HepG2 (cell line): ENCODE data around the gene POFUT1. TPM values are rescaled to one million over a fixed set of nuclear protein-coding genes. Genes with fewer than 3 reads are reported as not detected.

Experiments
- ATF7-NPFF ChIP-seq: sonication (generic); formaldehyde crosslinking; IDR thresholded peaks from 2 replicates; pipeline ENCODE4 v1.8.1; 2023; ENCODE audit warnings: mild to moderate bottlenecking, low read depth, missing genetic modification reagents, moderate library complexity
- CAMTA2 ChIP-seq: sonication (generic); formaldehyde crosslinking; IDR thresholded peaks from 2 replicates; pipeline ENCODE4 v1.4.0; 2020; ENCODE audit warnings: mild to moderate bottlenecking, missing genetic modification reagents, borderline replicate concordance
- CBX1 ChIP-seq: IDR thresholded peaks from one replicate; pipeline ENCODE4 v1.6.1; 2016; ENCODE audit warnings: antibody characterized with exemption, low read depth
- CC2D1A ChIP-seq: sonication (generic); formaldehyde crosslinking; IDR thresholded peaks from 2 replicates; pipeline ENCODE4 v1.8.1; 2023; ENCODE audit warnings: mild to moderate bottlenecking, missing genetic modification reagents
- CHD2 ChIP-seq: IDR thresholded peaks from 2 replicates; pipeline ENCODE4 v1.6.1; 2011; ENCODE audit warnings: low read depth, low read length, improper control_type of control experiment
- ETV6 ChIP-seq: sonication (generic); formaldehyde crosslinking; conservative IDR thresholded peaks from 2 replicates; pipeline ENCODE4 v1.4.0; 2020; ENCODE audit warnings: missing genetic modification reagents
- NFIB ChIP-seq: sonication (generic); formaldehyde crosslinking; IDR thresholded peaks from 2 replicates; pipeline ENCODE4 v1.9.0; 2021; ENCODE audit warnings: missing genetic modification reagents, mild to moderate bottlenecking, borderline replicate concordance
- PAX8 ChIP-seq: sonication (generic); formaldehyde crosslinking; IDR thresholded peaks from 2 replicates; pipeline ENCODE4 v1.8.0; 2022; ENCODE audit warnings: mild to moderate bottlenecking, missing genetic modification reagents, borderline replicate concordance
- SP1 ChIP-seq, 2 experiments: fragments of 450-650 bp in 1 of 2; sonication (generic) in 1 of 2; formaldehyde crosslinking in 1 of 2; IDR thresholded peaks; 2 replicates each; pipeline versions ENCODE4 v1.4.0 to v1.6.1; 2016 to 2020; ENCODE audit warnings: missing genetic modification reagents in 1 of 2
- ZFP1 ChIP-seq: IDR thresholded peaks from 2 replicates; pipeline ENCODE4 v1.6.1; 2016
- ZFX ChIP-seq: sonication (generic); formaldehyde crosslinking; IDR thresholded peaks from 2 replicates; pipeline ENCODE4 v1.4.0; 2020; ENCODE audit warnings: mild to moderate bottlenecking, low read depth, missing genetic modification reagents, moderate library complexity
- ZNF557 ChIP-seq: sonication (generic); formaldehyde crosslinking; IDR thresholded peaks from 2 replicates; pipeline ENCODE4 v1.4.0; 2020; ENCODE audit warnings: missing genetic modification reagents
- ZNF615 ChIP-seq: sonication (generic); formaldehyde crosslinking; IDR thresholded peaks from 2 replicates; pipeline ENCODE4 v1.5.0; 2020; ENCODE audit warnings: mild to moderate bottlenecking, missing genetic modification reagents, borderline replicate concordance
- ZNF788 ChIP-seq: sonication (generic); formaldehyde crosslinking; IDR thresholded peaks from 2 replicates; pipeline ENCODE4 v1.5.0; 2020; ENCODE audit warnings: mild to moderate bottlenecking, missing genetic modification reagents, borderline replicate concordance
- ZNF790 ChIP-seq: sonication (generic); formaldehyde crosslinking; IDR thresholded peaks from 2 replicates; pipeline ENCODE4 v1.8.0; 2022; ENCODE audit warnings: missing genetic modification reagents, mild to moderate bottlenecking, borderline replicate concordance
- ZSCAN20 ChIP-seq: sonication (generic); formaldehyde crosslinking; IDR thresholded peaks from 2 replicates; pipeline ENCODE4 v1.4.0; 2020; ENCODE audit warnings: missing genetic modification reagents, mild to moderate bottlenecking, borderline replicate concordance
- polyA plus RNA-seq, 8 experiments: library from polyadenylated mRNA; depleted of rRNA in 3 of 8; stranded (reverse) in 7 of 8; unstranded in 1 of 8; fragments of >200 nt; fragmentation: Illumina TruSeq in 4 of 8; extraction: Trizol in 4 of 8; gene quantifications; 2 replicates each; pipeline versions ENCODE4 v1.2.1 to v1.2.3, GENCODE V29; 2011 to 2016; ENCODE audit warnings: low read depth in 4 of 8, missing spikeins in 1 of 8, mixed read lengths in 1 of 8; ENCODE audit not compliant: insufficient read depth in 1 of 8
- total RNA-seq, 5 experiments: library from RNA; depleted of rRNA; stranded (reverse); fragments of >200 nt; fragmentation: Illumina TruSeq; extraction: Trizol; gene quantifications; 2 replicates each; pipeline ENCODE4 v1.2.3, GENCODE V29; 2016; ENCODE audit warnings: low read depth in 1 of 5
- TF ChIP-seq, protein P1 (sequence below): sonication (generic); formaldehyde crosslinking; IDR thresholded peaks from 2 replicates; pipeline ENCODE4 v1.4.0; 2020; ENCODE audit warnings: missing genetic modification reagents, borderline replicate concordance
- TF ChIP-seq, protein P2 (sequence below): conservative IDR thresholded peaks from 2 replicates; pipeline ENCODE4 v1.6.1; 2018; ENCODE audit warnings: missing genetic modification reagents
- TF ChIP-seq, protein P3 (sequence below): sonication (generic); formaldehyde crosslinking; IDR thresholded peaks from 2 replicates; pipeline ENCODE4 v1.8.0; 2022; ENCODE audit warnings: missing genetic modification reagents, mild to moderate bottlenecking, borderline replicate concordance

The POFUT1 gene
- total and polyA plus RNA-seq, 2 of the 13 experiments (the other 11 are each of a cell fraction or from before 2014, with no cell fraction given): 35.5 to 58.3 TPM

DNA sequence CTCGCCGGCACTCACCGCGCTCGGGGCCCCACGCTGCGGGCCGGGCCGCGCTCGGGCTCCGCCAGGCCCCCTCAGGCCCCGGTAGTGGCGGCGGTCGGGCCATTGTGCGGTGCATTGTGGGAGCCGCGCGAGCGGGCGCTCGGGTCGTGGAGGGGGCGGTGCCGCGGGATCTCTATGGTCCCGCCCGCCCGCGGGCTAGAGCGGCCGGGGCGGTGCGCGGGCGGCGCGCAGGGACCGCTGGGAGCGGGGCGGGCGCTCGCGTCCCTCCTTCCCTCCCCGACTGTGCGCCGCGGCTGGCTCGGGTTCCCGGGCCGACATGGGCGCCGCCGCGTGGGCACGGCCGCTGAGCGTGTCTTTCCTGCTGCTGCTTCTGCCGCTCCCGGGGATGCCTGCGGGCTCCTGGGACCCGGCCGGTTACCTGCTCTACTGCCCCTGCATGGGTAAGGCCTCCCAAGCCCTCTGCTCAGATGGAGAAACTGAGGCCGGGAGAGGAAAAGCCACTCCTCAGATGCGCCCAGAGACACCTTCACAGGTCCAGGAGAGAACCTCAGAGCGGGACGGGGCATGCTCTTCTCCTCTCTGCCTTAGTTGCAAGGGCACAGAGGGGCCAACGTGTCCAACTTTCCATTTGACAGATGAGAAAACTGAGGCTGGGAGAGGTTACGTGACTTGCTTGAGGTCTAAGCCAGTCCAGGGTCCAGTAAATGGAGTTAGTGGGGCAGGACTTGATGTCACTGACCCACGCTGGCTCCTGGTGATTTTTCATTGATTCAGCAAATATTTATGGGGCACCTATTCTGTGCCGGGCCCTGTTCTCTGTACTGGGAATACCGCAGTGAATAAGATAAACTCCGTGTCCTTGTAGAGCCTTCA is at the start of gene POFUT1, which contains the start of gene PLAGL2 (continued):
- TF ChIP-seq, protein P1, sequence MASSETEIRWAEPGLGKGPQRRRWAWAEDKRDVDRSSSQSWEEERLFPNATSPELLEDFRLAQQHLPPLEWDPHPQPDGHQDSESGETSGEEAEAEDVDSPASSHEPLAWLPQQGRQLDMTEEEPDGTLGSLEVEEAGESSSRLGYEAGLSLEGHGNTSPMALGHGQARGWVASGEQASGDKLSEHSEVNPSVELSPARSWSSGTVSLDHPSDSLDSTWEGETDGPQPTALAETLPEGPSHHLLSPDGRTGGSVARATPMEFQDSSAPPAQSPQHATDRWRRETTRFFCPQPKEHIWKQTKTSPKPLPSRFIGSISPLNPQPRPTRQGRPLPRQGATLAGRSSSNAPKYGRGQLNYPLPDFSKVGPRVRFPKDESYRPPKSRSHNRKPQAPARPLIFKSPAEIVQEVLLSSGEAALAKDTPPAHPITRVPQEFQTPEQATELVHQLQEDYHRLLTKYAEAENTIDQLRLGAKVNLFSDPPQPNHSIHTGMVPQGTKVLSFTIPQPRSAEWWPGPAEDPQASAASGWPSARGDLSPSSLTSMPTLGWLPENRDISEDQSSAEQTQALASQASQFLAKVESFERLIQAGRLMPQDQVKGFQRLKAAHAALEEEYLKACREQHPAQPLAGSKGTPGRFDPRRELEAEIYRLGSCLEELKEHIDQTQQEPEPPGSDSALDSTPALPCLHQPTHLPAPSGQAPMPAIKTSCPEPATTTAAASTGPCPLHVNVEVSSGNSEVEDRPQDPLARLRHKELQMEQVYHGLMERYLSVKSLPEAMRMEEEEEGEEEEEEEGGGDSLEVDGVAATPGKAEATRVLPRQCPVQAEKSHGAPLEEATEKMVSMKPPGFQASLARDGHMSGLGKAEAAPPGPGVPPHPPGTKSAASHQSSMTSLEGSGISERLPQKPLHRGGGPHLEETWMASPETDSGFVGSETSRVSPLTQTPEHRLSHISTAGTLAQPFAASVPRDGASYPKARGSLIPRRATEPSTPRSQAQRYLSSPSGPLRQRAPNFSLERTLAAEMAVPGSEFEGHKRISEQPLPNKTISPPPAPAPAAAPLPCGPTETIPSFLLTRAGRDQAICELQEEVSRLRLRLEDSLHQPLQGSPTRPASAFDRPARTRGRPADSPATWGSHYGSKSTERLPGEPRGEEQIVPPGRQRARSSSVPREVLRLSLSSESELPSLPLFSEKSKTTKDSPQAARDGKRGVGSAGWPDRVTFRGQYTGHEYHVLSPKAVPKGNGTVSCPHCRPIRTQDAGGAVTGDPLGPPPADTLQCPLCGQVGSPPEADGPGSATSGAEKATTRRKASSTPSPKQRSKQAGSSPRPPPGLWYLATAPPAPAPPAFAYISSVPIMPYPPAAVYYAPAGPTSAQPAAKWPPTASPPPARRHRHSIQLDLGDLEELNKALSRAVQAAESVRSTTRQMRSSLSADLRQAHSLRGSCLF (CRISPR knock-in tag): 0 out of 2 replicates have a peak, but pooled peaks have one; percentile 54
- TF ChIP-seq CC2D1A (no peak), ETV6 (CRISPR knock-in tag) (peak; percentile 71; the same call in 1 of the 2 replicates), ZNF615 (CRISPR knock-in tag) (no peak), CHD2 (no peak), ZNF788 (CRISPR knock-in tag) (peak; percentile 35; the same call in 1 of the 2 replicates), ZFX (CRISPR knock-in tag) (peak; percentile 95), CAMTA2 (CRISPR knock-in tag) (peak; percentile 21; the same call in 1 of the 2 replicates), SP1 (IDR thresholded peaks at IDR 0.05) (no peak), SP1 (CRISPR knock-in tag; IDR thresholded peaks at IDR 0.05) (peak; percentile 88), ZNF557 (CRISPR knock-in tag) (0 out of 2 replicates have a peak, but pooled peaks have one; percentile 42), ZNF790 (CRISPR knock-in tag) (peak; percentile 97), PAX8 (peak; percentile 30; the same call in 1 of the 2 replicates), ATF7-NPFF (CRISPR knock-in tag) (peak; percentile 98), ZSCAN20 (peak; percentile 51; the same call in 1 of the 2 replicates), NFIB (CRISPR knock-in tag) (no peak), CBX1 (peak; percentile 91), ZFP1 (CRISPR knock-in tag) (peak; percentile 46)
- TF ChIP-seq, protein P2, sequence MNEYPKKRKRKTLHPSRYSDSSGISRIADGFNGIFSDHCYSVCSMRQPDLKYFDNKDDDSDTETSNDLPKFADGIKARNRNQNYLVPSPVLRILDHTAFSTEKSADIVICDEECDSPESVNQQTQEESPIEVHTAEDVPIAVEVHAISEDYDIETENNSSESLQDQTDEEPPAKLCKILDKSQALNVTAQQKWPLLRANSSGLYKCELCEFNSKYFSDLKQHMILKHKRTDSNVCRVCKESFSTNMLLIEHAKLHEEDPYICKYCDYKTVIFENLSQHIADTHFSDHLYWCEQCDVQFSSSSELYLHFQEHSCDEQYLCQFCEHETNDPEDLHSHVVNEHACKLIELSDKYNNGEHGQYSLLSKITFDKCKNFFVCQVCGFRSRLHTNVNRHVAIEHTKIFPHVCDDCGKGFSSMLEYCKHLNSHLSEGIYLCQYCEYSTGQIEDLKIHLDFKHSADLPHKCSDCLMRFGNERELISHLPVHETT (CRISPR knock-in tag): peak; percentile 99
- TF ChIP-seq, protein P3, sequence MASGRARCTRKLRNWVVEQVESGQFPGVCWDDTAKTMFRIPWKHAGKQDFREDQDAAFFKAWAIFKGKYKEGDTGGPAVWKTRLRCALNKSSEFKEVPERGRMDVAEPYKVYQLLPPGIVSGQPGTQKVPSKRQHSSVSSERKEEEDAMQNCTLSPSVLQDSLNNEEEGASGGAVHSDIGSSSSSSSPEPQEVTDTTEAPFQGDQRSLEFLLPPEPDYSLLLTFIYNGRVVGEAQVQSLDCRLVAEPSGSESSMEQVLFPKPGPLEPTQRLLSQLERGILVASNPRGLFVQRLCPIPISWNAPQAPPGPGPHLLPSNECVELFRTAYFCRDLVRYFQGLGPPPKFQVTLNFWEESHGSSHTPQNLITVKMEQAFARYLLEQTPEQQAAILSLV (CRISPR knock-in tag): peak; percentile 91
